ENCODE results near the gene HUNK.
"Not testable (repeated sequence)": the region's sequence is repeated elsewhere in the genome, so short reads cannot be mapped to it uniquely, and the experiment has no call there.

The HUNK gene

DNA sequence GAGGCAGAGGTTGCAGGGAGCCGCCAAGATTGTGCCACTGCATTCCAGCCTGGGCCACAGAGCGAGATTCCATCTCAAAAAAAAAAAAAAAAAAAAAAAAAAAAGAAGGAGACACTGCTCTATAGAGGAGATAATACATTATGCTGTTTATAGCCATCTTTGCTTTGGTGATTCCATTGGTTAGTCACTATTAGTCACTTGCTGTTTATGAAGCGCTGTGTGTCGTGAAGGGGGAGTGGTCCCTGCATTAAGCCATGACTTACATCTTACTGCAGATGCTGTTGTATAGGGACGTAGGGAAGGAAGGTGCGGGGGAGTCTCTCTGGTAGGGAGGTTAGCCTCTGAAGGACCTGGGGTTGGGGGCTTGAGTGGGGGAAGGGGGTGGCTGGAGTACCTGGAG is 48.3 kb downstream of the HUNK start:
- peak; percentile 33 for DNase-seq (ENCODE audit: low spot score)

DNA sequence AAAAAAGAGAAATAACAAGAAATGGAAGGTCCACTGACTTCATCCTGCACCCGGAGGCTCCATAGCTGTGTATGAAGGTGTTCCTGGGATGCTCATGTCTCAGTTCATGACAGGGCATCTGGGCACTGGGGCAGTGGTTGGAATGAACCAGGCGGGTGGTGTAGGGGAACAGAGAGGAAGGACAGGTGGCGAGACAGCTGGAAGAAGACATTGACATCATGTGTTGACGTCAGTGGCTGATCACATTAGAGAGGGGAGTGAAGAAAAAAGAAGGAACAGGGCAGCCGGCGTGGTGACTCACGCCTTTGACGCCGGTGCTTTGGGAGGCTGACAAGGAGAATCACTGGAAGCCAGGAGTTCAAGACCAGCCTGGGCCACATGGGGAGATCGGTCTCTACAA is 50.1 kb downstream of the HUNK start:
- DNase-seq (ENCODE audit: low spot score): no peak

DNA sequence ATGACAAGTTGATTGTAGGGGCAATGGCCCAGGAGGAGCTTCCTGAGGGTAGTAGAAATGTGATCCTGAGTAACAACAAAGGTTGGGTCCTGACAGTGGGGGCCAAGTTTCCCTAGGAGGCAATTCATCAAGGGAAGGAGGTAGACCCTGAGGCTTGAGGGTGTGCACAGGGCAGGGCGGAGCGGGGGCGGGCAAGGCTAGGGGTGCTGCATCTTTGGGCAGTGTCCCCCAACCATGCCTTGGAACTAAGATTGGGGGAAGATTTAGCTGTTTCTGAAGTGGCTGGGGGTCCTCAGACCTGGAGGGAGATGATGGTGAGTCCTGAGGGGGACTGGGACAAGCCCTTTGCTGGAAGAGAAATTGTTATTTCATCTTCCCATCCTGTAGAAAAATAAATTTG is 50.9 kb downstream of the HUNK start:
- no peak for DNase-seq (ENCODE audit: low spot score)

GRCh38 chr21:31924548-31924947 is 51.7 kb downstream of the HUNK start:
- DNase-seq (ENCODE audit: low spot score): no peak

- DNase-seq (ENCODE audit: low spot score): no peak
Observed at GRCh38 chr21:31926498-31926897, 53.7 kb downstream of the HUNK start.

GRCh38 chr21:31927689-31928353 is 55.0 kb downstream of the HUNK start:
- no peak for DNase-seq (ENCODE audit: low spot score)

DNA sequence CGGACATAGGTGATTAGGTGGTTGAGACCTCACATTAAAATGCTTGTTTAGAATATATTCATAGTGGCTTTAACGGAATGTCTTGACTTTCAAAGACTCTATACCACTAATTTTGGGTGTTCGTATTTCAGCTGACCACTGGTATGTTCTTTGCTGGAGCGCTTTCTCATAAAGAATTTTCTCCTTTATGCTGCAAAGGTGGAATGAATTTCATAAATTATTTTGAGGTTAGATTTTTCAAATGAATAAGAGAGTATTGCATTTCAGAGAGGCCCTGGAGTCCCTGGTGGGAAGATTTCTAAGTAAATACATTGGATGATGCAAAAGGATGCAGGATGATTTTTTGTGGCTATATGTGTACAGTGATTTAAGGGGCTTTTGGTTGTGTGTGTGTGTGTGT is 55.8 kb downstream of the HUNK start:
- DNase-seq (ENCODE audit: low spot score): no peak

GRCh38 chr21:31929548-31929947 is 56.7 kb downstream of the HUNK start:
- no peak for DNase-seq (ENCODE audit: low spot score)

DNA sequence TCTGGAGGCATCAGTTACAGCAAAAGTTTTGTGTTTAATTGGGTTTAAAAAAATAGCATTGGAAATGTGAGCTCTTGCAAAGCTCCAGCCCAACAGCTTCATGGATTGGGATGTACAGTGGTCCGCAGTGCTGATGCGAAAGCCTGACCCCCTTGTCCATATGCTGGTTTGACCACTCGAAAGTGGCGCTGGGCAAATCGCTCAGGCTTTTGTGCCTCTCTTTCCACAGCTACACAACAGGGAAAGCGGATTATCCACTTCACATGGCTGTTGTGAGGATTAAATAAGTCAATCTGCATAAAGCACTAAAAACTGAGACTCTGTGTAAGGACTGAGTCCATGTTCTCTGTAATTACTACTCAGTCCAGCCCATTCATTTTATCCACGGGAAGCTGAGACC is 57.2 kb downstream of the HUNK start:
- DNase-seq (ENCODE audit: low spot score): no peak

DNA sequence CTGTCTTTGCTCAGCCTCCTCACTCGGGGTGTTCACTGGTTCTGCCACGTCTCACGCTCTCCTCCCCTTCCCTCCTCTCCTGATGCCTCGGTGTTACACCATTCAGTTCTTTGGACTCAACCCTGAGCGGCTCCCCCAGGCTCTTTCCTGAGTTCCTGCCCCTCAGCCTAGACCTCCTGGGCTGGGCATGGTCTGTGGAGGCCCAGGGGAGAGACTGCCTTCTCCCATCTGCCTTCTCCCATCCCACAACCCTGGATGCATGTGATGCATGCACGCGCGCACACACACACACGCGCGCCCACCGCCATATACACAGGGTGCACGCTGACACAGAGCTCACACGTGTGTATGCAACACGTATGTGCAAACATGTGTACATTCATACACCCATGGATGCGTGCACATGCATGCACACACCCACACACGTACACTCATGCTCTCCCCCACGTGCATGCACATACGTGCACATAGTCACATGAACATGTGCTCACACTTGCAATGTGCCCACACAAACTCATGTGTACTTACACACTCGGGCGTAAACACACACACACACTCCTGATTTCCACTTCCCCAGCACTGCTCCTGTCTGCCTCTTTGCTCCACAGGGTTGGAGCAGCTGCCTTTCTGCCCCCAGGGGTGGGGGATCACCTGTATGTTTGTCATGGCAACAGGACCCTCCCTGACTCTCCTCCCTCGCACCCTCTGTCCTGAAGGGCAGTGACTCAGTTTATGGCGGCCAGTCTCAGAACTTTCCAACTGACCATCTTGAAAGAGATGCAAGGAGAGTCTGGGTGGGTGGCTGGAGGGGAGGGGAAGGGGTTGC is 59.0 kb downstream of the HUNK start:
- no peak for DNase-seq (ENCODE audit: low spot score)

- no peak for DNase-seq (ENCODE audit: low spot score)
Observed at GRCh38 chr21:31932470-31932764, 59.6 kb downstream of the HUNK start.

GRCh38 chr21:31937303-31937702 is 64.5 kb downstream of the HUNK start:
- no peak for DNase-seq (ENCODE audit: low spot score)

DNA sequence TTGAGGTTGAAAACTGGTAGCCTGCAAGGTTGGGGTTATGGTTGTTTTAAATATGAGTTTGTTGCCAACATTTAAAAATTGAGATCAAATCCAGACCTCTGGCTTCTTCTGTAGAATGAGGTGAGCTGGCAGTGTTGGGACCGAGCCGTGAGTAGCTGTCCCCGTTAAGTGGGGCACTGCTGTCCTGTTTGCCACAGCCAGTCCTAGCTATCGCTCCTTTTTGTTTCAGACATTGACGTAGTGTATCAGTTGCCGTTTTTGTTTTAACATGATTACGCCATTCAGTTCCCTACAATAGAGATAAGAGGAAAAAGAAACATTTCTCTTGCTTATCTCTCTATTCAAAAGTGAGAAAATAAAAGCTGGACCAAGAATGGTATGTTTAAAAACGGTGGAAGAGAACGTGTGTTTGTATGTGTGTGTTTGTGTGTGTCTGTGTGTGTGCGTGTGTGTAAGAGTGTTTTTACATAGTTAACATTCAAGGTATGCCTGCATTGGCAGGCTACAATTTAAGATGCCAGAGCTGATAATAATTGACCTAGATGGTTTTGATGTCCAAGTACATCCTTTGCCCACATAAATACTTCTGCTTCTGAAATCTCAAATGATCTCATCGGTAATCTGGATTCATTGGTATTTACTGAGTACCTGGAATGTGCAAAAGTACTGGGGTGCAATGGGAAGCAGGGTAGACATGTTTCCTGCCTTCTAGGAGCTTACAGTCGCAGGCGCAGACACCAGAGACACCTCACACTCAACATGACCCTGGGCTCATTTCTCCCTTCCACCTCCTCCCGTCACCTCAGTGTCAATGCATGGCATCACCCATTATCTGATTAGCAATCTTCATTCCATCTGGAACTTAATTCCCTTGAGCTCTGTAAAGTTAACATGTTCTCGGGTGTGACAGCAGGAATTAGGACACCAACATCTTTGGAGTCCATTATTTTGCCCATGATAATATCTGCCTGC is 65.8 kb downstream of the HUNK start:
- no peak for DNase-seq (ENCODE audit: low spot score)

DNA sequence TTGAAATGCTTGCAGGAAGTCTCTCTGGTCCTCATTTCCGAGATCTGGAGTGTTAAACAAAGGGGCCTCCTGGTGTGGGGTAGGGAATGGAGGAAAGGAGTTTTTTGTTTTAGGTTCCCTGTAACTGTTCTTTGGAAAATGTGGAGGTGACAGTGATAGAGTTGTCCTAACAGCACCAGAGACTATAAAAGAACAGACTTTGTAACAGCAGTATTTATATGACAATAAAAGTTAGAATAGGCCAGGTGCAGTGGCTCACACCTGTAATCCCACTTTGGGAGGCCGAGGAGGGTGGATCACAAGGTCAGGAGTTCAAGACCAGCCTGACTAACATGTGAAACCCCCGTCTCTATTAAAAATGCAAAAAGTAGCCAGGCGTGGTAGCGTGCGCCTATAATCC is 68.9 kb downstream of the HUNK start:
- no peak for DNase-seq (ENCODE audit: low spot score)

- DNase-seq (ENCODE audit: low spot score): no peak
Observed at GRCh38 chr21:31943561-31943960, 70.7 kb downstream of the HUNK start.

DNA sequence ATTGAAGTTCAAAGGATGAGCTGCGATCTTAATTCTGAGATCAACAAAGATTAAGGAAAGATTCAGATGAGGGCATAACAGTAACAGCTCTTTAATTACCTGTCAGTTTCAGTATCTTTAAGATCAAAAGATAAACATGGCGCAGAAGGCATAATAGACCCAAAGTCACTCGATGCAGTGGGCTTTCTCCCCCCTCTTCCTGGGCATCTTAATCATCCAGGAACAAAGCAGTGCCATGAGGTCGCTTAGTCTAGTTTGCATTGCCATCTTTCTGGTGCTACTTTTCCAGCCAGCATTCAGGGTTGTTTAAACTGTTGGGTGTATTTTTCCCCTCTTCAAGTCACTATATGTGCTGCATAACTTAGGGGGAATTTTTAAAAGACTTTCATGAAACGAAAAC is 72.3 kb downstream of the HUNK start:
- DNase-seq (ENCODE audit: low spot score): no peak

GRCh38 chr21:31945546-31945945 is 72.7 kb downstream of the HUNK start:
- DNase-seq (ENCODE audit: low spot score): peak; percentile 70

DNA sequence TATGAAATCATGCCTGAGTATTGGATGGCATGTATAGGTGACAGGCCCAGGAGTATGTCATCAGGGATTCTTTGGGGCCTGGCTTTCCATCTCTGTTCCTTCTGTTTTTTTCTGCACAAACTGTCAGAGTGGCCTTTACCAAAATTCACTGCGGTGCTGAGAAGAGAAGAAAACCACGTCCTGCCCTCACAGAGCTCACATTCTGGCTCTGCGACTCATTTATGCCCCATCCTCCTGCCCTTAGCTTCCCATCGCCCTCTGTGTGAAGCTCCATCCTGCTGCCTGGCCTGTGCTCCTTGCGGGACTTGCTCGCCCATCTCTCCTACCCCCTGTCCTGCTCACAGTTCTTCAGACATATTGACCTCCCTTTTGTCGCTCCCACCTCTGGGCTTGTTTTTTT is 73.4 kb downstream of the HUNK start:
- peak; percentile 13 for DNase-seq (ENCODE audit: low spot score)

GRCh38 chr21:31946876-31947550 is 74.2 kb downstream of the HUNK start:
- not testable (repeated sequence) for DNase-seq (ENCODE audit: low spot score)

GRCh38 chr21:31948676-31949075 is 75.9 kb downstream of the HUNK start:
- DNase-seq (ENCODE audit: low spot score): no peak

DNA sequence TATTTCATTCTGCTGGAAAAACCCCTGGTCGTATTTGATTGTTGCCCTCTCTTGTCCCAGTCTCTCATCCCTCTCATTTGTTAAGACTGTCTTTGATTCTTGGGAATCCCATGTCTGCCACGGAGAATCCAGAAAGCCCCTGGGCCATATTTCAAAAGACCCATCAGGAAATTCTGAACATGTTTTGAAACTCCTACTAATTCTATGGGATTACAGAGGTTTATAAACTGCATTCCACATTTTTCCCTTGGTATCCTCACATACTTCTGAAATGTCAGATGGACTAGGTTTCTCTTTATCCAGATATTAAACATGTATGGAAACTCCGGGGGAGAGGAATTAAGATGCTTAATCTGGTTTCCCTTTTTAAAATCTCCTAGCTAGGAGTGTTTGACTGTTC is 80.0 kb downstream of the HUNK start:
- DNase-seq (ENCODE audit: low spot score): no peak

GRCh38 chr21:31957631-31958030 is 84.8 kb downstream of the HUNK start:
- no peak for DNase-seq (ENCODE audit: low spot score)
